Smooth muscle cell (in vitro differentiated cells): ENCODE results near the gene CHST9. TPM values are rescaled to one million over a fixed set of nuclear protein-coding genes. Genes with fewer than 3 reads are reported as not detected.
"Not testable (repeated sequence)": the region's sequence is repeated elsewhere in the genome, so short reads cannot be mapped to it uniquely, and the experiment has no call there.

ENCODE experiments used
- DNase-seq: peaks from one replicate; lab custom pipeline; 2025; ENCODE audit not compliant: unreplicated experiment; lab: John Stamatoyannopoulos, UW
- H2AFZ ChIP-seq: fragments of 200-600 bp; sonication (generic); 2 replicates; pipeline ENCODE4 v1.6.0; 2016; ENCODE audit warnings: antibody characterized with exemption, low read depth, mild to moderate bottlenecking
- H3F3A ChIP-seq: fragments of 200-600 bp; sonication (generic); 2 replicates; pipeline ENCODE4 v1.6.0; 2017; ENCODE audit warnings: antibody characterized with exemption, low read depth
- H3K27ac ChIP-seq: fragments of 200-600 bp; sonication (generic); 2 replicates; pipeline ENCODE4 v1.5.1; 2016; ENCODE audit warnings: low read depth, mild to moderate bottlenecking
- H3K27me3 ChIP-seq: fragments of 200-600 bp; sonication (generic); 2 replicates; pipeline ENCODE4 v1.6.1; 2016; ENCODE audit warnings: low read depth, mild to moderate bottlenecking
- H3K36me3 ChIP-seq: fragments of 200-600 bp; sonication (generic); 2 replicates; pipeline ENCODE4 v1.5.1; 2016; ENCODE audit warnings: low read depth
- H3K4me1 ChIP-seq: fragments of 200-600 bp; sonication (generic); 2 replicates; pipeline ENCODE4 v1.5.1; 2016; ENCODE audit warnings: low read depth
- H3K4me2 ChIP-seq: fragments of 200-600 bp; sonication (generic); 2 replicates; pipeline ENCODE4 v1.6.0; 2016; ENCODE audit warnings: mild to moderate bottlenecking
- H3K4me3 ChIP-seq: fragments of 200-600 bp; sonication (generic); 2 replicates; pipeline ENCODE4 v1.5.1; 2016; ENCODE audit warnings: mild to moderate bottlenecking
- H3K79me2 ChIP-seq: fragments of 200-600 bp; sonication (generic); 2 replicates; pipeline ENCODE4 v1.6.0; 2016; ENCODE audit warnings: low read depth, mild to moderate bottlenecking
- H3K9ac ChIP-seq: fragments of 200-600 bp; sonication (generic); 2 replicates; pipeline ENCODE4 v1.6.0; 2016; ENCODE audit warnings: low read depth
- H3K9me3 ChIP-seq: fragments of 200-600 bp; sonication (generic); replicated peaks from 2 replicates; pipeline ENCODE4 v1.5.1; 2016; ENCODE audit warnings: low read depth
- H4K20me1 ChIP-seq: fragments of 200-600 bp; sonication (generic); 2 replicates; pipeline ENCODE4 v1.6.0; 2016; ENCODE audit warnings: low read depth
- WGBS: methylation state at CpG from one replicate; pipeline ENCODE4 v1.1.7; 2016; ENCODE audit warnings: low lambda C conversion rate; 5-methylcytosine and 5-hydroxymethylcytosine counted together
- polyA plus RNA-seq: library from polyadenylated mRNA; unstranded; fragments of >200 nt; fragmentation: Nextera tagmentation; extraction: Ambion mirVana; gene quantifications from 2 replicates; pipeline ENCODE4 v1.2.1, GENCODE V29; 2016
- total RNA-seq: library from RNA; depleted of rRNA; stranded (reverse); fragments of >200 nt; gene quantifications from 2 replicates; pipeline ENCODE4 v1.2.3, GENCODE V29; 2014
- TF ChIP-seq, protein P1 (sequence below): fragments of 200-600 bp; sonication (generic); IDR thresholded peaks from 2 replicates; pipeline ENCODE4 v1.5.1; 2017; ENCODE audit warnings: borderline replicate concordance, mild to moderate bottlenecking, antibody characterized with exemption; ENCODE audit not compliant: insufficient read depth, poor library complexity, severe bottlenecking

Gene CHST9
- total and polyA plus RNA-seq, 2 experiments from 2014 or later: not detected

DNA sequence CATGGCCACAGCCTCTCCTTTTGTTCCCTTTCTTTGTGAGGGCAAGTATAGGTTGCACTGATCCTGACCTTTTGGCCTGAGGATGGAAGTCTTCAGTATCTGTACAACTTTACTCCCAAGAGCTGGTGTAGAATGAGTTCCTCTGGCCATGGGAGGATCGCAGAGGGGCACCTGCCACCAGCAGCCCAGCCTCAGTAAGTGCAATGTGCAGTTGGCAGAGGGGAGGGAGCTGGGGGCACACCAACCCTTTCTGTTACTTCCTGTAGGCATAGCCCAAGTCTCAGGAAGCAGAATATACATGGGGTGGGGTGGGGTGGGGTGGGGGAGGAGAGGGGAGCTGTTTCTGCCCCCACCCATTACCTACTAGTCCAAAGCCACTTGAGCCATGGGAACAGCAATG, 254.5 kb downstream of the CHST9 start:
- TF ChIP-seq, protein P1, sequence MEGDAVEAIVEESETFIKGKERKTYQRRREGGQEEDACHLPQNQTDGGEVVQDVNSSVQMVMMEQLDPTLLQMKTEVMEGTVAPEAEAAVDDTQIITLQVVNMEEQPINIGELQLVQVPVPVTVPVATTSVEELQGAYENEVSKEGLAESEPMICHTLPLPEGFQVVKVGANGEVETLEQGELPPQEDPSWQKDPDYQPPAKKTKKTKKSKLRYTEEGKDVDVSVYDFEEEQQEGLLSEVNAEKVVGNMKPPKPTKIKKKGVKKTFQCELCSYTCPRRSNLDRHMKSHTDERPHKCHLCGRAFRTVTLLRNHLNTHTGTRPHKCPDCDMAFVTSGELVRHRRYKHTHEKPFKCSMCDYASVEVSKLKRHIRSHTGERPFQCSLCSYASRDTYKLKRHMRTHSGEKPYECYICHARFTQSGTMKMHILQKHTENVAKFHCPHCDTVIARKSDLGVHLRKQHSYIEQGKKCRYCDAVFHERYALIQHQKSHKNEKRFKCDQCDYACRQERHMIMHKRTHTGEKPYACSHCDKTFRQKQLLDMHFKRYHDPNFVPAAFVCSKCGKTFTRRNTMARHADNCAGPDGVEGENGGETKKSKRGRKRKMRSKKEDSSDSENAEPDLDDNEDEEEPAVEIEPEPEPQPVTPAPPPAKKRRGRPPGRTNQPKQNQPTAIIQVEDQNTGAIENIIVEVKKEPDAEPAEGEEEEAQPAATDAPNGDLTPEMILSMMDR: no peak
- no peak overlapping the region for H2AFZ ChIP-seq
- no peaks in the 10 kb centered on the region for H3K9me3 ChIP-seq
- no peaks in the 10 kb centered on the region for H3K36me3 ChIP-seq
- 63% methylated on average over 1 of the region's 1 CpG for WGBS
- H4K20me1 ChIP-seq: no peaks in the 10 kb centered on the region
- no peaks in the 10 kb centered on the region for H3K4me1 ChIP-seq
- no peak overlapping the region for H3K27ac ChIP-seq
- DNase-seq: no peak
- H3K27me3 ChIP-seq: no peaks in the 10 kb centered on the region
- no peak overlapping the region for H3K4me3 ChIP-seq
- H3K79me2 ChIP-seq: no peaks in the 10 kb centered on the region
- H3K4me2 ChIP-seq: no peak overlapping the region
- no peak overlapping the region for H3K9ac ChIP-seq
- H3F3A ChIP-seq: no peaks in the 10 kb centered on the region

DNA sequence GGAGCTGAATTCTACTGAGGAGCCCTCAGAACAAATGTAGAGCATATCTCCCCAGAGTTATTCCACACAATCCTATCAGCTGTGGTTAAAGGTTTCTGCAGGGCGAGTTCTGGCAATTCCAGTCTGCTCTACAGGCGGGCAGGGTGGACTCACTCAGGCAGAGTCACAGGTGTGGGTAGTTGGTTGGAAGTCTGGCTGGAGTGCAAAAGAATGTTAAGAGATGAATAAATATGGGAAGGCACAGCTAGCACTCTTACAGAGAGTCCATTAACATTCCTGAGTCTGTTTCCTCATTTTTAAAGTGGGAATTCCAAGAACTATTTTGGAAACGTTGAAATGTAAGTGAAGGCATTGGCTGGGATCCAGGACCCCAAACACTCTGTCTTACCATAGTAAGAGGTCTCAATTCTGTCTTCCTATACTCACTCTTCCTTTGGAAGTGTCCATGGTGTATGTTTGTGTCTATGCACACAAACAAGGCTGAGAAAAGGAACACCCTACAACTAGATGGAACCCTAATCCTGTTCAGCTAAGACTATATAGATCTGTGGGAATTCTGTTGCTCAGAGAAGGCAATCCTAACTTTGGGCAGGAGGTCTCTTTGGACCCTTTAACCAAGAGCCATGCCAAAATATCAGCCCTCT, 256.3 kb downstream of the CHST9 start:
- H2AFZ ChIP-seq: no peak overlapping the region
- H4K20me1 ChIP-seq: no peaks in the 10 kb centered on the region
- TF ChIP-seq, protein P1: no peak
- no peak overlapping the region for H3K4me3 ChIP-seq
- no peak overlapping the region for H3K9ac ChIP-seq
- DNase-seq: no peak
- no peaks in the 10 kb centered on the region for H3K36me3 ChIP-seq
- no peaks in the 10 kb centered on the region for H3K79me2 ChIP-seq
- H3K27ac ChIP-seq: no peak overlapping the region
- no peaks in the 10 kb centered on the region for H3K4me1 ChIP-seq
- no peaks in the 10 kb centered on the region for H3K27me3 ChIP-seq
- no peaks in the 10 kb centered on the region for H3K9me3 ChIP-seq
- H3K4me2 ChIP-seq: no peak overlapping the region
- H3F3A ChIP-seq: no peaks in the 10 kb centered on the region
- WGBS: 47% methylated on average over 3 of the region's 3 CpGs

DNA sequence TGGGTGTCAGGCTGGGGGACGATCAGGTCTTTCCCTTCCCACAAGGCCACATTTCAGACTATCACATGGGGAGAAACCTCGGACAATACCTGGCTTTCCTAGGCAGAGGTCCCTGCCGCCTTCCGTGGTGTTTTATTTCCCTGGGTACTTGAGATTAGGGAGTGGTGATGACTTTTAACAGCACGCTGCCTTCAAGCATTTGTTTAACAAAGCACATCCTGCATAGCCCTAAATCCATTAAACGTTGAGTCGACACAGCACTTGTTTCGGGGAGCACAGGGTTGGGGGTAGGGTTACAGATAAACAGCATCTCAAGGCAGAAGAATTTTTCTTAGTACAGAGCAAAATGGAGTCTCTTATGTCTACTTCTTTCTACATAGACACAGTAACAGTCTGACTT, 257.3 kb downstream of the CHST9 start:
- H3F3A ChIP-seq, H3K9me3 ChIP-seq, H3K9ac ChIP-seq, H3K27ac ChIP-seq, H3K4me3 ChIP-seq, H2AFZ ChIP-seq, H4K20me1 ChIP-seq, H3K27me3 ChIP-seq, H3K79me2 ChIP-seq, H3K4me1 ChIP-seq, H3K4me2 ChIP-seq, H3K36me3 ChIP-seq, DNase-seq: not testable (repeated sequence)
- 21% methylated on average over 8 of the region's 8 CpGs for WGBS

DNA sequence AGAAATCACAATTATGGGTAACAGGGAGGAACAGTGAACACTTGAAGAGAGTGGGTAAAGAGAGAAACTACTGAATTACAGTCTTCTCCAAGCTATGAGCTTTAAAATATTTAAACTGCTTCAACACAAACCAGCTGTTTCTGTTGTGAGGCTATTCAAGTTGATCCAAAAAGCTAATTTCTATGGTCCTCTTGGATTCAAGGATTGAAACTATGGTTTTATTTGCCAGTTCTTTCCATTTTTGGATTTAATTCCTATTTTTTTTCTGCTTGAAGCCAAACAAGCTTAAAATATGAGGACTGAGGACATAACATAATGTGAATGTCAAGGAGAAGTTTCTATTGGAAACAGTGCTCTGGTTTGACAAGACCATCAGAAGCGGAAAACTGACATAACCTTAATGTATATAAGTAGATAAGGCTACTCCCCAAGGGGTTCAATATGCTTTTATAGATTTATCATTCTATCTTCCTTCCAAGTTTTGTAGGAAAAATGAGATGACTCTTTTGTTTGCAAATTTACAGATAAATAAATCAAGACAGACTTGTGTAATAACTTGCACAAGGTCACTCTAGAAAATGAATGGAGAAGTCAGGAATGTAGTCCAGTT, 258.9 kb downstream of the CHST9 start:
- no peak overlapping the region for H2AFZ ChIP-seq
- H3K4me3 ChIP-seq: no peak overlapping the region
- H3K4me1 ChIP-seq: no peaks in the 10 kb centered on the region
- no peaks in the 10 kb centered on the region for H3F3A ChIP-seq
- no peaks in the 10 kb centered on the region for H3K79me2 ChIP-seq
- H3K9me3 ChIP-seq: no peaks in the 10 kb centered on the region
- H3K27ac ChIP-seq: no peak overlapping the region
- TF ChIP-seq, protein P1: no peak
- H3K9ac ChIP-seq: no peak overlapping the region
- no peak for DNase-seq
- H3K4me2 ChIP-seq: no peak overlapping the region
- no peaks in the 10 kb centered on the region for H4K20me1 ChIP-seq
- no peaks in the 10 kb centered on the region for H3K27me3 ChIP-seq
- no peaks in the 10 kb centered on the region for H3K36me3 ChIP-seq
- 79% methylated on average over 1 of the region's 1 CpG for WGBS
